Activated CD4-positive, alpha-beta T cell treated with anti-CD3 and anti-CD28 coated beads, Interleukin-2, amount 50 U/mL, for 4 hours (primary cell): ENCODE data around the gene SGIP1.
"Not testable (repeated sequence)": the region's sequence is repeated elsewhere in the genome, so short reads cannot be mapped to it uniquely, and the experiment has no call there.

Source experiments
- DNase-seq, 2 experiments: peaks; one replicate each; pipeline ENCODE4 v3.0.0-alpha.2; 2020

Gene SGIP1

GRCh38 chr1:66733348-66734017 is 199.5 kb downstream of the SGIP1 start:
- DNase-seq = no peak

GRCh38 chr1:66734531-66734930 is 200.6 kb downstream of the SGIP1 start:
- DNase-seq = not testable (repeated sequence)

- DNase-seq = no peak
Observed at GRCh38 chr1:66737836-66738235, 203.9 kb downstream of the SGIP1 start.

GRCh38 chr1:66739401-66740157 is 205.6 kb downstream of the SGIP1 start:
- no peak for DNase-seq

GRCh38 chr1:66745451-66745850 is 211.5 kb downstream of the SGIP1 start:
- no peak for DNase-seq

GRCh38 chr1:66747501-66747900 is 213.5 kb downstream of the SGIP1 start:
- DNase-seq = no peak

GRCh38 chr1:66750577-66750976 is 216.6 kb downstream of the SGIP1 start:
- DNase-seq = no peak

GRCh38 chr1:66751160-66751559 is 217.2 kb downstream of the SGIP1 start:
- DNase-seq = no peak

- no peak for DNase-seq
Observed at GRCh38 chr1:66752000-66752592, 218.1 kb downstream of the SGIP1 start, which contains the start of gene DYNLT5. Gene DYNLT5 (plus strand): TSS chr1:66752459. CDS start chr1:66754659, 2,200 bp downstream.

- no peak for DNase-seq
Observed at GRCh38 chr1:66752671-66753371, 218.9 kb downstream of the SGIP1 start.

- DNase-seq = no peak
Observed at GRCh38 chr1:66757722-66758240, 223.8 kb downstream of the SGIP1 start.

- no peak for DNase-seq
Observed at GRCh38 chr1:66758241-66758755, 224.3 kb downstream of the SGIP1 start.

- no peak for DNase-seq
Observed at GRCh38 chr1:66760506-66760905, 226.6 kb downstream of the SGIP1 start.

- no peak for DNase-seq
Observed at GRCh38 chr1:66761221-66761620, 227.3 kb downstream of the SGIP1 start.

GRCh38 chr1:66764994-66765578 is 231.1 kb downstream of the SGIP1 start:
- DNase-seq = peak; percentile 45 to 54

GRCh38 chr1:66767626-66768025 is 233.7 kb downstream of the SGIP1 start:
- DNase-seq = no peak

GRCh38 chr1:66768965-66769364 is 235.0 kb downstream of the SGIP1 start:
- DNase-seq = no peak

GRCh38 chr1:66769512-66770229 is 235.7 kb downstream of the SGIP1 start:
- no peak for DNase-seq

- DNase-seq = no peak
Observed at GRCh38 chr1:66770240-66770639, 236.3 kb downstream of the SGIP1 start.

- no peak for DNase-seq
Observed at GRCh38 chr1:66770694-66771093, 236.7 kb downstream of the SGIP1 start.

GRCh38 chr1:66773227-66773626 is 239.3 kb downstream of the SGIP1 start:
- no peak for DNase-seq

- DNase-seq = no peak
Observed at GRCh38 chr1:66774438-66774837, 240.5 kb downstream of the SGIP1 start.
